Endodermal cell (in vitro differentiated cells): ENCODE measurements around the gene LIPI. TPM values are rescaled to one million over a fixed set of nuclear protein-coding genes. Genes with fewer than 3 reads are reported as not detected.
A peak's percentile ranks its signal among the peaks of the same experiment; 100 is the strongest.

Experiments used
- DNase-seq: peaks from one replicate; pipeline ENCODE4 v3.0.0-alpha.2; 2017
- H3K27ac ChIP-seq: 2 replicates; pipeline ENCODE4 v1.5.1; 2013; ENCODE audit warnings: mild to moderate bottlenecking, low read depth, low read length, moderate library complexity
- H3K27me3 ChIP-seq: 2 replicates; pipeline ENCODE4 v1.6.1; 2013; ENCODE audit warnings: mild to moderate bottlenecking, low read length, moderate library complexity; ENCODE audit not compliant: insufficient read depth, control insufficient read depth, poor library complexity, severe bottlenecking
- H3K36me3 ChIP-seq: 2 replicates; pipeline ENCODE4 v1.7.0; 2013; ENCODE audit warnings: mild to moderate bottlenecking, low read length, moderate library complexity; ENCODE audit not compliant: control insufficient read depth, insufficient read depth
- H3K4me1 ChIP-seq: one replicate; pipeline ENCODE4 v1.7.0; 2013; ENCODE audit warnings: low read length; ENCODE audit not compliant: control insufficient read depth, insufficient read depth
- H3K4me3 ChIP-seq: 2 replicates; pipeline ENCODE4 v1.5.1; 2013; ENCODE audit warnings: mild to moderate bottlenecking, low read length, moderate library complexity
- H3K9ac ChIP-seq: 2 replicates; pipeline ENCODE4 v1.6.1; 2013; ENCODE audit warnings: mild to moderate bottlenecking, low read length, moderate library complexity; ENCODE audit not compliant: poor library complexity, severe bottlenecking; ENCODE audit errors: extremely low read depth
- H3K9me3 ChIP-seq: 2 replicates; pipeline ENCODE4 v1.6.1; 2013; ENCODE audit warnings: mild to moderate bottlenecking, low read length, moderate library complexity; ENCODE audit not compliant: control insufficient read depth
- H3K27ac Mint-ChIP-seq: 2 replicates; pipeline ENCODE4 v1.8.0; 2020; ENCODE audit warnings: mixed read lengths
- H3K27me3 Mint-ChIP-seq: 2 replicates; pipeline ENCODE4 v1.8.0; 2021; ENCODE audit warnings: mild to moderate bottlenecking, mixed read lengths; ENCODE audit not compliant: insufficient read depth
- H3K36me3 Mint-ChIP-seq: 2 replicates; pipeline ENCODE4 v1.8.0; 2020; ENCODE audit warnings: low read depth, mixed read lengths
- H3K4me1 Mint-ChIP-seq: 2 replicates; pipeline ENCODE4 v1.8.0; 2020; ENCODE audit warnings: mixed read lengths
- H3K4me3 Mint-ChIP-seq: 2 replicates; pipeline ENCODE4 v1.8.0; 2020; ENCODE audit warnings: mild to moderate bottlenecking, moderate library complexity, mixed read lengths
- H3K9me3 Mint-ChIP-seq: 2 replicates; pipeline ENCODE4 v1.8.0; 2020; ENCODE audit warnings: mild to moderate bottlenecking, mixed read lengths
- WGBS, 2 experiments: methylation state at CpG; one replicate each; pipeline versions ENCODE4 v1.1.5 to v1.1.7; 2013; ENCODE audit warnings: missing lambda C conversion rate in 2 of 2, mixed read lengths in 1 of 2; ENCODE audit not compliant: insufficient coverage in 1 of 2, insufficient read length in 1 of 2; 5-methylcytosine and 5-hydroxymethylcytosine counted together
- total RNA-seq, 2 donors: library from RNA; stranded (reverse); fragmentation: NEBNext Ultra II Directional in 1 of 2; extraction: Animal tissue kit (Norgen Biotek cat#: 25700) in 1 of 2; gene quantifications; 2 replicates in 1 of 2; 3 replicates in 1 of 2; pipeline ENCODE4 v1.2.1, GENCODE V29; 2021
- TF ChIP-seq, protein P1 (sequence below): fragments of 200-600 bp; sonication (generic); conservative IDR thresholded peaks from 2 replicates; pipeline ENCODE4 v1.5.0; 2021; ENCODE audit warnings: antibody characterized with exemption, mild to moderate bottlenecking

The LIPI gene
- total RNA-seq, 2 donors from 2014 or later, result not detected

GRCh38 chr21:14084068-14084501, 126.7 kb downstream of the LIPI start:
- peaks cover 62% of the 10 kb centered on the region for H3K9me3 Mint-ChIP-seq
- no peak overlapping the region for H3K27ac Mint-ChIP-seq
- no peak for DNase-seq

GRCh38 chr21:14080764-14081096, 130.0 kb downstream of the LIPI start:
- H3K36me3 Mint-ChIP-seq, result peaks cover 15% of the 10 kb centered on the region
- WGBS, 2 experiments, result 82% methylated on average over 3 of the region's 3 CpGs; no CpG with 5 or more reads in 1 of the 2 experiments

More at GRCh38 chr21:14084068-14084501, 126.7 kb downstream of the LIPI start:
- H3K27ac ChIP-seq, result no peak overlapping the region
- no peaks in the 10 kb centered on the region for H3K27me3 Mint-ChIP-seq
- H3K9me3 ChIP-seq, result no peaks in the 10 kb centered on the region
- H3K4me1 Mint-ChIP-seq, result peaks cover 4% of the 10 kb centered on the region
- peaks cover 5% of the 10 kb centered on the region for H3K4me1 ChIP-seq
- H3K36me3 Mint-ChIP-seq, result peaks cover 17% of the 10 kb centered on the region
- WGBS, 2 experiments, result 95 to 97% methylated on average over 26 to 35 of the region's 35 CpGs
- no peak overlapping the region for H3K9ac ChIP-seq
- H3K4me3 Mint-ChIP-seq, result no peak overlapping the region
- H3K36me3 ChIP-seq, result peaks cover 40% of the 10 kb centered on the region
- no peaks in the 10 kb centered on the region for H3K27me3 ChIP-seq
- TF ChIP-seq, protein P1, sequence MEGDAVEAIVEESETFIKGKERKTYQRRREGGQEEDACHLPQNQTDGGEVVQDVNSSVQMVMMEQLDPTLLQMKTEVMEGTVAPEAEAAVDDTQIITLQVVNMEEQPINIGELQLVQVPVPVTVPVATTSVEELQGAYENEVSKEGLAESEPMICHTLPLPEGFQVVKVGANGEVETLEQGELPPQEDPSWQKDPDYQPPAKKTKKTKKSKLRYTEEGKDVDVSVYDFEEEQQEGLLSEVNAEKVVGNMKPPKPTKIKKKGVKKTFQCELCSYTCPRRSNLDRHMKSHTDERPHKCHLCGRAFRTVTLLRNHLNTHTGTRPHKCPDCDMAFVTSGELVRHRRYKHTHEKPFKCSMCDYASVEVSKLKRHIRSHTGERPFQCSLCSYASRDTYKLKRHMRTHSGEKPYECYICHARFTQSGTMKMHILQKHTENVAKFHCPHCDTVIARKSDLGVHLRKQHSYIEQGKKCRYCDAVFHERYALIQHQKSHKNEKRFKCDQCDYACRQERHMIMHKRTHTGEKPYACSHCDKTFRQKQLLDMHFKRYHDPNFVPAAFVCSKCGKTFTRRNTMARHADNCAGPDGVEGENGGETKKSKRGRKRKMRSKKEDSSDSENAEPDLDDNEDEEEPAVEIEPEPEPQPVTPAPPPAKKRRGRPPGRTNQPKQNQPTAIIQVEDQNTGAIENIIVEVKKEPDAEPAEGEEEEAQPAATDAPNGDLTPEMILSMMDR, result no peak
- no peak overlapping the region for H3K4me3 ChIP-seq

GRCh38 chr21:14080040-14080763, 130.6 kb downstream of the LIPI start:
- Mint-ChIP-seq H3K9me3 (peaks cover 75% of the 10 kb centered on the region), H3K27ac (peak overlapping the region; percentile 84), H3K36me3 (peaks cover 18% of the 10 kb centered on the region), H3K4me3 (no peak overlapping the region), H3K27me3 (no peaks in the 10 kb centered on the region), H3K4me1 (peaks cover 4% of the 10 kb centered on the region)
- H3K9ac ChIP-seq, result no peak overlapping the region
- TF ChIP-seq, protein P1, result no peak
- WGBS, 2 experiments, result 71 to 89% methylated on average over 21 to 26 of the region's 26 CpGs
- no peaks in the 10 kb centered on the region for H3K27me3 ChIP-seq
- no peak overlapping the region for H3K4me3 ChIP-seq
- peaks cover 17% of the 10 kb centered on the region for H3K9me3 ChIP-seq
- peak; percentile 45 for DNase-seq
- peaks cover 27% of the 10 kb centered on the region for H3K36me3 ChIP-seq
- peak overlapping the region; percentile 87 for H3K27ac ChIP-seq
- peaks cover 5% of the 10 kb centered on the region for H3K4me1 ChIP-seq

More at GRCh38 chr21:14080764-14081096, 130.0 kb downstream of the LIPI start:
- peaks cover 11% of the 10 kb centered on the region for H3K9me3 ChIP-seq
- no peak overlapping the region for H3K9ac ChIP-seq
- TF ChIP-seq, protein P1, result no peak
- peaks cover 5% of the 10 kb centered on the region for H3K4me1 ChIP-seq
- peaks cover 70% of the 10 kb centered on the region for H3K9me3 Mint-ChIP-seq
- no peak overlapping the region for H3K4me3 Mint-ChIP-seq
- peaks cover 22% of the 10 kb centered on the region for H3K36me3 ChIP-seq
- DNase-seq, result peak; percentile 38
- H3K27ac Mint-ChIP-seq, result peak overlapping the region; percentile 84
- no peak overlapping the region for H3K4me3 ChIP-seq
- H3K27me3 Mint-ChIP-seq, result no peaks in the 10 kb centered on the region
- H3K27ac ChIP-seq, result peak overlapping the region; percentile 87
- no peaks in the 10 kb centered on the region for H3K27me3 ChIP-seq
- peaks cover 4% of the 10 kb centered on the region for H3K4me1 Mint-ChIP-seq
